ENCODE measurements around the gene SUN2. TPM values are rescaled to one million over a fixed set of nuclear protein-coding genes. Genes with fewer than 3 reads are reported as not detected.

The SUN2 gene
- total and polyA plus RNA-seq, 5 donors from 2014 or later = 260 to 454 (median 331) TPM

DNA sequence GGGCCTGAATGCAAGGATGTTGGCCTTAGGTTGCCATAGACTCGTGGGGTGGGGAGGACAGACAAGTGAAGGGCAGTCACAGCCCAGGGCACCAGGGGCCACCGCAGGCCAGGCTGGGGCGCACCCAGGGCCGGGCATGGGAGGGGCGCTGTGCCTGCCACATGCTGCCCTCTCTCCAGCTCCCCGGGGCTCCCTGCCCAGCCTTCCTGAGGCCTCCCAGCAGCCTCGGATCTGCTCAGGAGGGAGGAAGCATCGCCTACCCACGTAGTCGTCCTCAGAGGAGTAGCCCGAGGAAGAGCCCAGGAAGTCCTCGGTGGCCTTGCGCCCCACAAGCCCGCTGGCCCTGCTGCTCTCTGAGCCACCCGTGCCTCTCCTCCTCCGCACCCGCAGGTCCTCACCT lies 5.2 kb downstream of the SUN2 start:
- Mint-ChIP-seq H3K9me3 (peaks cover 0 to 3% (median 0%) of the 10 kb centered on the region in 7 donors), H3K27me3 (no peaks in the 10 kb centered on the region), H3K4me1 (peaks cover 9 to 65% (median 28%) of the 10 kb centered on the region in 4 donors), H3K36me3 (peaks cover 46% of the 10 kb centered on the region), H3K4me3 (peak overlapping the region in 2 of 4 donors; percentile 41 to 98), H3K27ac (peak overlapping the region; percentile 75 to 100 (median 99))
- ATAC-seq (ENCODE audit: low read depth in 2 of 2) (no peak), DNase-seq (no peak)
- no peaks in the 10 kb centered on the region for H3K27me3 ChIP-seq (ENCODE audit: control insufficient read depth, insufficient read depth, low read length)
- H3K9me3 ChIP-seq (ENCODE audit: control insufficient read depth in 2 of 2, low read length in 2 of 2) = no peaks in the 10 kb centered on the region
- peaks cover 68% of the 10 kb centered on the region for H3K36me3 ChIP-seq (ENCODE audit: control insufficient read depth, insufficient read depth, low read length)
- H3K4me3 ChIP-seq (ENCODE audit: low read depth, low read length) = no peak overlapping the region
- H3K27ac ChIP-seq (ENCODE audit: insufficient read depth, low read length, poor library complexity, severe bottlenecking) = peak overlapping the region; percentile 82
- H3K4me1 ChIP-seq (ENCODE audit: control insufficient read depth, insufficient read depth, low read length, poor library complexity, severe bottlenecking) = peaks cover 52% of the 10 kb centered on the region

DNA sequence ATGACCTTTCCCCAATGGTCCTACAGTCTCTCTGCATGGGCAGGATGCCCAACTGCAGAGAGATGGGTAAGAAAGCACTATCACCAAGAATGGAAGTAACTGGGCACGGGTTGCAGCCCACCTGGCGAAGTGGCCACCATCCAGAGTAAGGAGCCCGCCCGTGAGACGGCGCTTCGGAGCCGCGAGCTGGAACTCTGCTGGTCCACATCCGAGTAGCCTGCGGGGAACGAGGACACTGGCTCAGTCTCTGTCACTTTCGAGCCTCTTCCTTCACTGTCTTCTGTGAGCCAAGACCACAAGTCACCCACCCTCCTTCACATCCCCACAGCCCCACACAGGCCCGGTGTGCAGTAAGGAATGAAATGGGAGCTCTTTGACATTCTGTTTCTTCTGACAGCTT lies 5.7 kb downstream of the SUN2 start:
- Mint-ChIP-seq H3K4me1 (peaks cover 9 to 70% (median 27%) of the 10 kb centered on the region in 4 donors), H3K27ac (peak overlapping the region; percentile 75 to 98 (median 76)), H3K9me3 (peaks cover 0 to 2% (median 0%) of the 10 kb centered on the region in 7 donors), H3K36me3 (peaks cover 46% of the 10 kb centered on the region), H3K27me3 (no peaks in the 10 kb centered on the region), H3K4me3 (peak overlapping the region; percentile 7 to 56 (median 40))
- no peaks in the 10 kb centered on the region for H3K9me3 ChIP-seq (ENCODE audit: control insufficient read depth in 2 of 2, low read length in 2 of 2)
- no peaks in the 10 kb centered on the region for H3K27me3 ChIP-seq (ENCODE audit: control insufficient read depth, insufficient read depth, low read length)
- peaks cover 52% of the 10 kb centered on the region for H3K4me1 ChIP-seq (ENCODE audit: control insufficient read depth, insufficient read depth, low read length, poor library complexity, severe bottlenecking)
- DNase-seq (no peak), ATAC-seq (ENCODE audit: low read depth in 2 of 2) (no peak)
- no peak overlapping the region for H3K4me3 ChIP-seq (ENCODE audit: low read depth, low read length)
- H3K27ac ChIP-seq (ENCODE audit: insufficient read depth, low read length, poor library complexity, severe bottlenecking) = peak overlapping the region; percentile 82
- peaks cover 73% of the 10 kb centered on the region for H3K36me3 ChIP-seq (ENCODE audit: control insufficient read depth, insufficient read depth, low read length)

DNA sequence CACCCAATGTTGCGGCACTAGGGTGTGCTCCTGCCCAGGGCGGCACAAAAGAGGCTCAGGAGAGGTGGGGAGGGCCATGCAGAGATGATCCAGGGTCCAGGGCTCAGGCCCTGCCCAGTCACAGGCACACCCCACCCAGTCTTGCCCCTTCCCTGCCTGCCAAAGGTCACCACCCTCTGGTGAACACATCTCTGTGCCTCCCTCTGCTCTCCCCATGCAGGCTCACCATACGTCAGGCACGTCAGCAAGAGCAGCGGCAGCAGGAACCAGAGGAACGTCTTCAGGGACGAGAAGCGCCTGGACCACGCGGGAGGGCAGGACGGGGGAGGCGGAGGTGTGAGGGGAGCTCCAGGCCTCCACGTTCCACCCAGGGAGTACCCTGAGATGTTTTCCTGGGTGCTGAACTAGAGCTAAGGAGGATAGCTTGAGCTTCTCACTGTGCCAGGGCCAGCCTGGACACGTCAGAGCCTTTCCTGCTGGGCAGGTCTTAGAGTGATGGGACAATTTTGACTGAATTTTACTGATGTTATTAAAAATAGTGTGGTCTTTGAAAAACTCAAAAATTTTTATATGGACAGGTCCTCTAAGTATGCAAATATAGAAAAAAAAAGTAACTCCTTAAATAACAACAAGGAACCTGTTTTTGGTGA lies 7.2 kb downstream of the SUN2 start:
- DNase-seq = no peak
- Histone ChIP-seq H3K27ac (ENCODE audit: insufficient read depth, low read length, poor library complexity, severe bottlenecking) (peak overlapping the region; percentile 14), H3K4me1 (ENCODE audit: control insufficient read depth, insufficient read depth, low read length, poor library complexity, severe bottlenecking) (peaks cover 42% of the 10 kb centered on the region), H3K36me3 (ENCODE audit: control insufficient read depth, insufficient read depth, low read length) (peaks cover 87% of the 10 kb centered on the region), H3K9me3 (ENCODE audit: control insufficient read depth in 2 of 2, low read length in 2 of 2) (no peaks in the 10 kb centered on the region), H3K27me3 (ENCODE audit: control insufficient read depth, insufficient read depth, low read length) (no peaks in the 10 kb centered on the region), H3K4me3 (ENCODE audit: low read depth, low read length) (no peak overlapping the region)
- ATAC-seq (ENCODE audit: low read depth in 2 of 2) = no peak
- Mint-ChIP-seq H3K36me3 (peaks cover 46% of the 10 kb centered on the region), H3K27ac (peak overlapping the region; percentile 58 to 83 (median 82)), H3K27me3 (no peaks in the 10 kb centered on the region), H3K9me3 (no peaks in the 10 kb centered on the region), H3K4me1 (peaks cover 9 to 72% (median 21%) of the 10 kb centered on the region in 4 donors), H3K4me3 (peak overlapping the region in 1 of 4 donors; percentile 56)

DNA sequence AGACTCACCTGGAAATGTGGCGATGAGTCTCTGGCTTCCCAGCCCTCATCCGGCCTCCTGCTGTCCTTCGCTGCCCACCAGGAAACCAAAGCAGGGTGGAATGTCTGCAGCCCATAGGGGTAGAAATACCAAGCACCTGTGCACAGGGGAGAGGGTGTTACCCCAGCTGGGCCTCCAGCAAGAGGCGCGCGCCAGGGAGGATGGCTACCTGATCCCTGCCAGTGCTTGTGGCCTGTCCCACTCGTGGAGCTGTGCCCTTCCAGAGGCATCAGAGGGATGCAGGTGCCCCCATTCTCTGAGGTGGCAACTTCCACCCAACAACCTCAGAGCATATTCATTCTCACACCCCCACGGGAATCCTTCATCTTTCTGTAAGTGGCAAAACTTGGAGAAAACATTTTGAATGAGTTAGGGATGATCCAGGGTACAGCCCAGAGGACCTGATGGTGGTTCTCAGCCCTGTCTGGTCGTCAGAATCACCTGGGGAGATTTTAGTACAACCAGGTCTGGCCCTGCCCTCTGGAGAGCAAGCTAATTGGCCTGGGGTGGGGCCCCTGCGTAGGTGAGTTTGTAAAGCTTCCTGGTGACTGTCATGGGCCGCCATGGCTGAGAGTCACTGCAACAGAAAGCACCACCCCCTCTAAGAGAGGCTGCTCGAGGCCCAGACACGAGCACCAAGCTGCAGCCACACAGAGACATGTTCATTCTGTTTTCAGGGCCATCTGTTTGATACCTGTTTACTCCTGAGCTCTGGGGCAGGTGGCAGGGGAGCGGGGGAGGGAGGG lies 9.9 kb downstream of the SUN2 start:
- no peak overlapping the region for H3K27ac ChIP-seq (ENCODE audit: insufficient read depth, low read length, poor library complexity, severe bottlenecking)
- DNase-seq (no peak), ATAC-seq (ENCODE audit: low read depth in 2 of 2) (no peak)
- no peaks in the 10 kb centered on the region for H3K9me3 ChIP-seq (ENCODE audit: control insufficient read depth in 2 of 2, low read length in 2 of 2)
- Mint-ChIP-seq H3K36me3 (peaks cover 34% of the 10 kb centered on the region), H3K4me1 (peaks cover 4 to 55% (median 9%) of the 10 kb centered on the region in 4 donors), H3K27ac (peak overlapping the region in 1 of 3 donors; percentile 81), H3K27me3 (no peaks in the 10 kb centered on the region), H3K4me3 (peak overlapping the region in 1 of 4 donors; percentile 38), H3K9me3 (no peaks in the 10 kb centered on the region)
- peaks cover 20% of the 10 kb centered on the region for H3K4me1 ChIP-seq (ENCODE audit: control insufficient read depth, insufficient read depth, low read length, poor library complexity, severe bottlenecking)
- H3K27me3 ChIP-seq (ENCODE audit: control insufficient read depth, insufficient read depth, low read length) = no peaks in the 10 kb centered on the region
- no peak overlapping the region for H3K4me3 ChIP-seq (ENCODE audit: low read depth, low read length)
- peaks cover 96% of the 10 kb centered on the region for H3K36me3 ChIP-seq (ENCODE audit: control insufficient read depth, insufficient read depth, low read length)

DNA sequence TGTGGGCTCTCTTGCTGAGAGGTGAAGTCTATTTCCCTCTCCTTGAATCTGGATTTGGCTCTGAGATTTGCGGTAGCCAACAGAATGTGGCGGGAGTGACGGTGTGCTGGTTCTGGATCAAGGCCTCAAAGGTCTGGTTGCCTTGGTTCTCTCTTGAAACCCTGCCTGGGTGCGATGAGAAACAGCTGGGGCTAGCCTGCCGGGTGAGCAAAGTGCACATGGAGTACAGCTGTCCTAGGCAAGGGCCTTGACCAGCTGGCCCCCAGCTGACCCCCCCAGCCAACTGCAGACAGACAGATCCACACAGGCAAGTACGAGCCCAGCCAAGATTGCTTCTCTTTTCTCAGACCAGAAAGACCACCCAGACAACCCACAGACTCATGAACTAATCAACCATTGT lies 10.8 kb downstream of the SUN2 start:
- Mint-ChIP-seq H3K36me3 (peaks cover 29% of the 10 kb centered on the region), H3K9me3 (no peaks in the 10 kb centered on the region), H3K4me3 (peak overlapping the region in 2 of 4 donors; percentile 13 to 38), H3K27ac (peak overlapping the region; percentile 71 to 93 (median 81)), H3K4me1 (peaks cover 4 to 49% (median 8%) of the 10 kb centered on the region in 4 donors), H3K27me3 (no peaks in the 10 kb centered on the region)
- Histone ChIP-seq H3K27me3 (ENCODE audit: control insufficient read depth, insufficient read depth, low read length) (no peaks in the 10 kb centered on the region), H3K4me1 (ENCODE audit: control insufficient read depth, insufficient read depth, low read length, poor library complexity, severe bottlenecking) (peaks cover 11% of the 10 kb centered on the region), H3K36me3 (ENCODE audit: control insufficient read depth, insufficient read depth, low read length) (peaks cover 97% of the 10 kb centered on the region), H3K27ac (ENCODE audit: insufficient read depth, low read length, poor library complexity, severe bottlenecking) (no peak overlapping the region), H3K4me3 (ENCODE audit: low read depth, low read length) (no peak overlapping the region), H3K9me3 (ENCODE audit: control insufficient read depth in 2 of 2, low read length in 2 of 2) (no peaks in the 10 kb centered on the region)
- ATAC-seq (ENCODE audit: low read depth in 2 of 2) (no peak), DNase-seq (no peak)

DNA sequence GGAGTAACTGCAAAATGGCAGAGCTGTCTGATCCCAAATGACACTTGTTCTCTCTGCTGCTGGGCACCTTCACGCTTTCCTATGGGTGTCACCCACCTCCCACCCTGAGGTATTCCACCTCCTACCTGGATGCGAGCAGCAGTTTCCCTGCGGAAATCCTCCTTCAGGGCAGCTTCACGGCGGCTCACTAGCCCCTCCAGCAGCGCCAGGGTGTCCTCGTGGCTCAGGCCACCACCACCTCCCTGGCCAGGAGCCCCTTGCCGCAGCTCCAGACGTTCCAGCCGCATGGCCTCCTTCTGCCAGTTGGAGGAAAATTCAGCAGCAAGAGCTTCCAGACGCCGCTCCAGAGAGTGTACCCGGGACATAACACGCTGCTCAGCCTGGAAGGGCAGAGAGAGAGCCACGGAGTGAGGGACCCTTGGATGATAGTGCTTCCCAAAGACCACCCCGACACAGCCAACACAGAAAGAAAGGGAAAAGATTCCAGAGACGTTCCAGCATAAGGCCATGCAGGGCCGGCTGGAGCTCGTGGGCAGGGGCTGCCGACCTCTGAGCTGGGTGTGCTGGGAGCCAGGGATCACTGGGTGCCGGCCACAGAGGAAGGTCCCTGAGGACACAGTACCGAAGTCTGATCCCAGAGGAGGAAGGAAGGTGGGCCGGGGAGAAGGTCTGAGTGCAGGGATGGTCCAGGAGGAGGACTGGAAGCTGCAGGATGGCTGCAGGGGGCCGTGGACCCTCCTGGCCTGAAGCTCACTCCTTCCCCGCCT lies 13.4 kb downstream of the SUN2 start:
- no peak overlapping the region for H3K4me3 Mint-ChIP-seq
- H3K27ac ChIP-seq (ENCODE audit: insufficient read depth, low read length, poor library complexity, severe bottlenecking) = no peak overlapping the region
- peak overlapping the region in 2 of 3 donors; percentile 32 to 84 for H3K27ac Mint-ChIP-seq
- H3K36me3 Mint-ChIP-seq = peaks cover 25% of the 10 kb centered on the region
- H3K27me3 ChIP-seq (ENCODE audit: control insufficient read depth, insufficient read depth, low read length) = no peaks in the 10 kb centered on the region
- H3K4me1 ChIP-seq (ENCODE audit: control insufficient read depth, insufficient read depth, low read length, poor library complexity, severe bottlenecking) = peaks cover 11% of the 10 kb centered on the region
- peaks cover 98% of the 10 kb centered on the region for H3K36me3 ChIP-seq (ENCODE audit: control insufficient read depth, insufficient read depth, low read length)
- H3K27me3 Mint-ChIP-seq = no peaks in the 10 kb centered on the region
- no peaks in the 10 kb centered on the region for H3K9me3 ChIP-seq (ENCODE audit: control insufficient read depth in 2 of 2, low read length in 2 of 2)
- no peaks in the 10 kb centered on the region for H3K9me3 Mint-ChIP-seq
- H3K4me3 ChIP-seq (ENCODE audit: low read depth, low read length) = no peak overlapping the region
- no peak for ATAC-seq (ENCODE audit: low read depth in 2 of 2)
- H3K4me1 Mint-ChIP-seq = peaks cover 2 to 45% (median 12%) of the 10 kb centered on the region in 4 donors
- DNase-seq = no peak

DNA sequence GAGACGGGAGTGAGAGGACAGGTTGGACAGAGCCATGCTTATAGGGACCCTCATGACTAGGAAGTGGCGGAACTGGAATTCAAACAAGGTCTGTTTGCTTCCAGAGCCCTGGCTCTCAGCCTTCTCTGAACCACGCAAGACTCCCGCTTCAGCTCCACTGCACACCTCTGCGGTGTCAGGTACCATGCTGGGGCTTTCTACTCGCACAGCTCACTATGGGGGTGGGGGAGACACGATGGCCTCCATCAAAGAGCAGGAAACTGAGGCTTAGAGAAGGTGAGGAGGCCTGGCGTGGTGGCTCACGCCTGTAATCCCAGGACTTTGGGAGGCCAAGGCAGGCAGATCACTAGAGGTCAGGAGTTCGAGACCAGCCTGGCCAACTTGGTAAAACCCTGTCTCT lies 14.2 kb downstream of the SUN2 start:
- Mint-ChIP-seq H3K27me3 (no peaks in the 10 kb centered on the region), H3K9me3 (no peaks in the 10 kb centered on the region), H3K36me3 (peaks cover 32% of the 10 kb centered on the region), H3K27ac (peak overlapping the region in 1 of 3 donors; percentile 84), H3K4me3 (peak overlapping the region in 1 of 4 donors; percentile 38), H3K4me1 (peaks cover 0 to 51% (median 14%) of the 10 kb centered on the region in 4 donors)
- H3K9me3 ChIP-seq (ENCODE audit: control insufficient read depth in 2 of 2, low read length in 2 of 2) = no peaks in the 10 kb centered on the region
- no peak for ATAC-seq (ENCODE audit: low read depth in 2 of 2)
- peaks cover 17% of the 10 kb centered on the region for H3K4me1 ChIP-seq (ENCODE audit: control insufficient read depth, insufficient read depth, low read length, poor library complexity, severe bottlenecking)
- H3K36me3 ChIP-seq (ENCODE audit: control insufficient read depth, insufficient read depth, low read length) = peaks cover 100% of the 10 kb centered on the region
- H3K27me3 ChIP-seq (ENCODE audit: control insufficient read depth, insufficient read depth, low read length) = no peaks in the 10 kb centered on the region
- H3K4me3 ChIP-seq (ENCODE audit: low read depth, low read length) = no peak overlapping the region
- DNase-seq = no peak
- peak overlapping the region; percentile 29 for H3K27ac ChIP-seq (ENCODE audit: insufficient read depth, low read length, poor library complexity, severe bottlenecking)
